B cell (primary cell): ENCODE results near the gene PMPCA. TPM values are rescaled to one million over a fixed set of nuclear protein-coding genes. Genes with fewer than 3 reads are reported as not detected.

ENCODE experiments used
- polyA plus RNA-seq: library from polyadenylated mRNA; depleted of rRNA; stranded (reverse); fragments of >200 nt; gene quantifications from 2 replicates; pipeline ENCODE4 v1.2.3, GENCODE V29; 2012
- total RNA-seq, 2 donors: library from RNA; stranded (reverse); fragments of 120-200 nt in 1 of 2; gene quantifications; 1 replicate in 1 of 2; 2 replicates in 1 of 2; pipeline versions ENCODE4 v1.2.3 to v1.2.4, GENCODE V29; 2013 to 2022

The PMPCA gene
- total and polyA plus RNA-seq, 2 donors (not counting 1 experiment from before 2014, with no cell fraction given) = 64.4 to 72.2 TPM

Other genes starting within 250 kb of the PMPCA start
- 0.19 and 0.30 TPM in 2 replicates for gene LHX3, start 205.5 kb upstream of the PMPCA start, total RNA-seq
- 0.07 TPM in 2 replicates for gene LHX3, start 205.5 kb upstream of the PMPCA start, polyA plus RNA-seq
- gene QSOX2, start 164.8 kb upstream of the PMPCA start, total RNA-seq = 139 and 141 TPM in 2 replicates
- gene QSOX2, start 164.8 kb upstream of the PMPCA start, polyA plus RNA-seq = 62.9 and 85.0 TPM in 2 replicates
- gene CCDC187, start 106.6 kb upstream of the PMPCA start, total RNA-seq = 7.6 and 8.2 TPM in 2 replicates
- gene CCDC187, start 106.6 kb upstream of the PMPCA start, polyA plus RNA-seq = 1.5 and 3.1 TPM in 2 replicates
- 6.3 and 6.8 TPM in 2 replicates for gene GPSM1, start 83.1 kb upstream of the PMPCA start, total RNA-seq
- gene GPSM1, start 83.1 kb upstream of the PMPCA start, polyA plus RNA-seq = 2.4 and 6.2 TPM in 2 replicates
- gene DNLZ, start 46.9 kb upstream of the PMPCA start, total RNA-seq = 23.0 and 25.4 TPM in 2 replicates
- 39.9 and 42.0 TPM in 2 replicates for gene DNLZ, start 46.9 kb upstream of the PMPCA start, polyA plus RNA-seq
- 0.44 and 0.57 TPM in 2 replicates for gene CARD9, start 37.0 kb upstream of the PMPCA start, total RNA-seq
- gene CARD9, start 37.0 kb upstream of the PMPCA start, polyA plus RNA-seq = 1.1 and 1.6 TPM in 2 replicates
- gene SNAPC4, start 10.5 kb upstream of the PMPCA start, total RNA-seq = 15.4 and 15.6 TPM in 2 replicates
- gene SNAPC4, start 10.5 kb upstream of the PMPCA start, polyA plus RNA-seq = 11.2 and 13.1 TPM in 2 replicates
- 86.3 and 94.7 TPM in 2 replicates for gene ENTR1, start within 50 bp of the PMPCA start, total RNA-seq
- gene ENTR1, start within 50 bp of the PMPCA start, polyA plus RNA-seq = 77.7 and 110 TPM in 2 replicates
- gene INPP5E, start 29.2 kb downstream of the PMPCA start, total RNA-seq = 33.1 and 35.3 TPM in 2 replicates
- gene INPP5E, start 29.2 kb downstream of the PMPCA start, polyA plus RNA-seq = 28.2 and 31.0 TPM in 2 replicates
- gene SEC16A, start 72.4 kb downstream of the PMPCA start, total RNA-seq = 73.4 and 79.5 TPM in 2 replicates
- gene SEC16A, start 72.4 kb downstream of the PMPCA start, polyA plus RNA-seq = 31.7 and 41.6 TPM in 2 replicates
- gene NOTCH1, start 135.4 kb downstream of the PMPCA start, total RNA-seq = 38.5 and 40.6 TPM in 2 replicates
- 16.6 and 19.6 TPM in 2 replicates for gene NOTCH1, start 135.4 kb downstream of the PMPCA start, polyA plus RNA-seq